ENCODE results near the gene MOSPD2.

The MOSPD2 gene

GRCh38 chrX:14923761-14924160 lies 50.5 kb downstream of the MOSPD2 start:
- no peak for TF ChIP-seq CTCF (IDR thresholded peaks at IDR 0.05; ENCODE audit: insufficient read depth, low read length, poor library complexity, severe bottlenecking)
- H3K27me3 ChIP-seq (replicated peaks; ENCODE audit: control insufficient read depth, insufficient read depth, low read length): no peaks in the 10 kb centered on the region

GRCh38 chrX:14926471-14926870 lies 53.2 kb downstream of the MOSPD2 start:
- TF ChIP-seq CTCF (IDR thresholded peaks at IDR 0.05; ENCODE audit: insufficient read depth, low read length, poor library complexity, severe bottlenecking): no peak
- H3K27me3 ChIP-seq (replicated peaks; ENCODE audit: control insufficient read depth, insufficient read depth, low read length): no peaks in the 10 kb centered on the region
- H3K36me3 ChIP-seq (ENCODE audit: control insufficient read depth, insufficient read depth, low read length): no peaks in the 10 kb centered on the region
- no peak overlapping the region for H3K4me3 ChIP-seq (replicated peaks; ENCODE audit: low read depth, low read length)
- no peak for DNase-seq (ENCODE audit: extremely low read depth, insufficient read length)

More at GRCh38 chrX:14923761-14924160, 50.5 kb downstream of the MOSPD2 start:
- no peak overlapping the region for H3K4me3 ChIP-seq (replicated peaks; ENCODE audit: low read depth, low read length)
- no peaks in the 10 kb centered on the region for H3K36me3 ChIP-seq (ENCODE audit: control insufficient read depth, insufficient read depth, low read length)
- no peak for DNase-seq (ENCODE audit: extremely low read depth, insufficient read length)

GRCh38 chrX:14927401-14927800 lies 54.2 kb downstream of the MOSPD2 start:
- no peak for TF ChIP-seq CTCF (IDR thresholded peaks at IDR 0.05; ENCODE audit: insufficient read depth, low read length, poor library complexity, severe bottlenecking)
- no peak for DNase-seq (ENCODE audit: extremely low read depth, insufficient read length)
- no peaks in the 10 kb centered on the region for H3K27me3 ChIP-seq (replicated peaks; ENCODE audit: control insufficient read depth, insufficient read depth, low read length)

GRCh38 chrX:14930663-14931062 lies 57.4 kb downstream of the MOSPD2 start:
- no peaks in the 10 kb centered on the region for H3K36me3 ChIP-seq (ENCODE audit: control insufficient read depth, insufficient read depth, low read length)
- no peak for TF ChIP-seq CTCF (IDR thresholded peaks at IDR 0.05; ENCODE audit: insufficient read depth, low read length, poor library complexity, severe bottlenecking)
- no peaks in the 10 kb centered on the region for H3K27me3 ChIP-seq (replicated peaks; ENCODE audit: control insufficient read depth, insufficient read depth, low read length)
- no peak overlapping the region for H3K4me3 ChIP-seq (replicated peaks; ENCODE audit: low read depth, low read length)
- no peak for DNase-seq (ENCODE audit: extremely low read depth, insufficient read length)

More at GRCh38 chrX:14927401-14927800, 54.2 kb downstream of the MOSPD2 start:
- H3K4me3 ChIP-seq (replicated peaks; ENCODE audit: low read depth, low read length): no peak overlapping the region
- no peaks in the 10 kb centered on the region for H3K36me3 ChIP-seq (ENCODE audit: control insufficient read depth, insufficient read depth, low read length)

GRCh38 chrX:14932136-14932535 lies 58.9 kb downstream of the MOSPD2 start:
- Histone ChIP-seq H3K4me3 (replicated peaks; ENCODE audit: low read depth, low read length) (no peak overlapping the region), H3K27me3 (replicated peaks; ENCODE audit: control insufficient read depth, insufficient read depth, low read length) (no peaks in the 10 kb centered on the region), H3K36me3 (ENCODE audit: control insufficient read depth, insufficient read depth, low read length) (no peaks in the 10 kb centered on the region)
- no peak for DNase-seq (ENCODE audit: extremely low read depth, insufficient read length)
- no peak for TF ChIP-seq CTCF (IDR thresholded peaks at IDR 0.05; ENCODE audit: insufficient read depth, low read length, poor library complexity, severe bottlenecking)

- Histone ChIP-seq H3K4me3 (replicated peaks; ENCODE audit: low read depth, low read length) (no peak overlapping the region), H3K36me3 (ENCODE audit: control insufficient read depth, insufficient read depth, low read length) (no peaks in the 10 kb centered on the region), H3K27me3 (replicated peaks; ENCODE audit: control insufficient read depth, insufficient read depth, low read length) (no peaks in the 10 kb centered on the region)
- no peak for TF ChIP-seq CTCF (IDR thresholded peaks at IDR 0.05; ENCODE audit: insufficient read depth, low read length, poor library complexity, severe bottlenecking)
- DNase-seq (ENCODE audit: extremely low read depth, insufficient read length): no peak
Measured at GRCh38 chrX:14934423-14934822, 61.2 kb downstream of the MOSPD2 start.
